Tibial nerve (tissue), 4 donors: ENCODE measurements around the gene LRRC3. TPM values are rescaled to one million over a fixed set of nuclear protein-coding genes. Genes with fewer than 3 reads are reported as not detected.

Experiments used
- DNase-seq, 2 donors: peaks; one replicate each; pipeline ENCODE4 v3.0.0-alpha.2; 2019; ENCODE audit warnings: low spot score in 2 of 2
- H3K27ac ChIP-seq, 4 donors: fragments of 200-600 bp; sonication (generic) in 3 of 4; one replicate each; pipeline ENCODE4 v1.5.1; 2017 to 2019; ENCODE audit warnings: mild to moderate bottlenecking in 1 of 4
- H3K27me3 ChIP-seq, 2 donors: fragments of 200-600 bp; sonication (generic) in 1 of 2; one replicate each; pipeline versions ENCODE4 v1.5.1 to v1.6.0; 2017 to 2019
- H3K36me3 ChIP-seq, 3 donors: fragments of 200-600 bp; sonication (generic); one replicate each; pipeline ENCODE4 v1.5.1; 2018 to 2019
- H3K4me1 ChIP-seq, 4 donors: fragments of 200-600 bp; sonication (generic) in 3 of 4; one replicate each; pipeline ENCODE4 v1.5.1; 2017 to 2019
- H3K4me3 ChIP-seq, 4 donors: fragments of 200-600 bp; sonication (generic) in 3 of 4; one replicate each; pipeline ENCODE4 v1.5.1; 2017 to 2019; ENCODE audit warnings: mild to moderate bottlenecking in 1 of 4, moderate library complexity in 1 of 4
- H3K9me3 ChIP-seq, 4 donors: fragments of 200-600 bp; sonication (generic) in 3 of 4; one replicate each; pipeline ENCODE4 v1.5.1; 2017 to 2019
- EP300 ChIP-seq, 2 donors: sonication (generic); formaldehyde crosslinking; IDR thresholded peaks; one replicate each; pipeline ENCODE4 v1.6.1; 2017; ENCODE audit warnings: antibody characterized with exemption in 2 of 2, mild to moderate bottlenecking in 1 of 2
- POLR2A ChIP-seq, 2 donors: fragments of 450-650 bp; IDR thresholded peaks; one replicate each; pipeline ENCODE4 v1.6.1; 2017; ENCODE audit warnings: antibody characterized with exemption in 2 of 2, mild to moderate bottlenecking in 2 of 2, moderate library complexity in 2 of 2
- WGBS, 2 donors: methylation state at CpG; one replicate each; pipeline ENCODE4 v1.1.5; 2018; 5-methylcytosine and 5-hydroxymethylcytosine counted together
- total RNA-seq, 4 donors: library from RNA; depleted of rRNA; stranded (reverse); fragments of >200 nt; gene quantifications; one replicate each; pipeline ENCODE4 v1.1.0, GENCODE V29; 2016
- TF ChIP-seq, protein P1 (sequence below), 5 experiments: fragments of 200-600 bp in 3 of 5; fragments of 450-650 bp in 2 of 5; sonication (generic) in 3 of 5; IDR thresholded peaks; one replicate each; pipeline ENCODE4 v1.5.1; 2016 to 2019; ENCODE audit warnings: antibody characterized with exemption in 5 of 5, mild to moderate bottlenecking in 3 of 5, moderate library complexity in 2 of 5

Gene LRRC3
- total RNA-seq, 4 donors from 2014 or later, result 2.0 to 8.0 (median 3.8) TPM

DNA sequence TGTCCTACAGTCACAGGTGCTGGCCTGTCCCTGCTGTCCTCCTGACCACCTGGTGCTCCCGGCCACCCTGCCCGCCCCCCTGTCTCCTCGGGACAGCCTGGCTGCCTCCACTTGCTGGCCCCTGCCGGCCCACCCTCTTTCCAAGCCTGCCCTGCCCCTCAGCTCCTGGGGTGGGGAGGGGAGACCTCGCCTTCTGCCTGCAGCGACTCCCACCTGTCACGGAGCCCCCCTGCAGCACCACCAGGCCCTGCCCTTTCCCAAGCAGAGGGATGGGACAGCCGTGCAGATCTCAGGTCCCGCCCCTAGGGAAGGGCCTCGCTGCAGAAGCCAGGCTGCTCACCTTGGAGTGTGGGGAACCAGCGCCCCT lies 7.5 kb downstream of the LRRC3 start:
- no peaks in the 10 kb centered on the region for H3K9me3 ChIP-seq
- 73 to 88% methylated on average over 11 of the region's 11 CpGs for WGBS, 2 donors
- peaks cover 0 to 8% (median 0%) of the 10 kb centered on the region in 3 donors for H3K36me3 ChIP-seq
- H3K4me1 ChIP-seq, result peaks cover 0 to 18% (median 0%) of the 10 kb centered on the region in 4 donors
- H3K27me3 ChIP-seq, result no peaks in the 10 kb centered on the region
- H3K27ac ChIP-seq, result no peak overlapping the region
- no peak for TF ChIP-seq POLR2A (IDR thresholded peaks at IDR 0.05)
- TF ChIP-seq EP300 (IDR thresholded peaks at IDR 0.05), result no peak
- TF ChIP-seq, protein P1, sequence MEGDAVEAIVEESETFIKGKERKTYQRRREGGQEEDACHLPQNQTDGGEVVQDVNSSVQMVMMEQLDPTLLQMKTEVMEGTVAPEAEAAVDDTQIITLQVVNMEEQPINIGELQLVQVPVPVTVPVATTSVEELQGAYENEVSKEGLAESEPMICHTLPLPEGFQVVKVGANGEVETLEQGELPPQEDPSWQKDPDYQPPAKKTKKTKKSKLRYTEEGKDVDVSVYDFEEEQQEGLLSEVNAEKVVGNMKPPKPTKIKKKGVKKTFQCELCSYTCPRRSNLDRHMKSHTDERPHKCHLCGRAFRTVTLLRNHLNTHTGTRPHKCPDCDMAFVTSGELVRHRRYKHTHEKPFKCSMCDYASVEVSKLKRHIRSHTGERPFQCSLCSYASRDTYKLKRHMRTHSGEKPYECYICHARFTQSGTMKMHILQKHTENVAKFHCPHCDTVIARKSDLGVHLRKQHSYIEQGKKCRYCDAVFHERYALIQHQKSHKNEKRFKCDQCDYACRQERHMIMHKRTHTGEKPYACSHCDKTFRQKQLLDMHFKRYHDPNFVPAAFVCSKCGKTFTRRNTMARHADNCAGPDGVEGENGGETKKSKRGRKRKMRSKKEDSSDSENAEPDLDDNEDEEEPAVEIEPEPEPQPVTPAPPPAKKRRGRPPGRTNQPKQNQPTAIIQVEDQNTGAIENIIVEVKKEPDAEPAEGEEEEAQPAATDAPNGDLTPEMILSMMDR (IDR thresholded peaks at IDR 0.05), result no peak
- no peak for DNase-seq
- H3K4me3 ChIP-seq, result no peak overlapping the region

DNA sequence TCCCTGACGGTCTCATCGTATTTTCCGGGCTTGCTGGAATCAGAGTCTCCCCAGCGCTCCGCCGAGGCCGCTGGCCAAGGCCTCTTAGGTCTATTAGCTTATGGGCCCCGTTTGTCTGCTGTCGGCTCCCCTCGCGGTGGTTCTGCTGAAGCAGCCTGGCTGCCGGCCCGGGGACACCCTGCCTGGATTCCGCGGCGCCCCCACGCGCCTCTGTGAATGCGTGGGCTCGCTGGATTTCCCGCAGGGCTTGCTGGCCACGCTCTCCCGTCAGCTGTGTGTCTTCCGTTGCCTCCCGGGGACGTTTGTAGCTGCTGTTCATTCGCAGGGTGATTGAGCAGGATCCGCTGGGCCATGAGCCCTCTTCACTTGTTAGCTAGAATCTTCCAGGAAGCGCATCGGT lies 8.4 kb downstream of the LRRC3 start:
- H3K4me1 ChIP-seq, result peaks cover 0 to 18% (median 0%) of the 10 kb centered on the region in 4 donors
- no peaks in the 10 kb centered on the region for H3K9me3 ChIP-seq
- TF ChIP-seq EP300 (IDR thresholded peaks at IDR 0.05) (no peak), POLR2A (IDR thresholded peaks at IDR 0.05) (no peak)
- TF ChIP-seq, protein P1 (IDR thresholded peaks at IDR 0.05), result no peak
- no peak for DNase-seq
- no peaks in the 10 kb centered on the region for H3K27me3 ChIP-seq
- peaks cover 0 to 5% (median 0%) of the 10 kb centered on the region in 3 donors for H3K36me3 ChIP-seq
- H3K27ac ChIP-seq, result no peak overlapping the region
- 43 to 53% methylated on average over 21 to 28 of the region's 30 CpGs for WGBS, 2 donors
- no peak overlapping the region for H3K4me3 ChIP-seq

DNA sequence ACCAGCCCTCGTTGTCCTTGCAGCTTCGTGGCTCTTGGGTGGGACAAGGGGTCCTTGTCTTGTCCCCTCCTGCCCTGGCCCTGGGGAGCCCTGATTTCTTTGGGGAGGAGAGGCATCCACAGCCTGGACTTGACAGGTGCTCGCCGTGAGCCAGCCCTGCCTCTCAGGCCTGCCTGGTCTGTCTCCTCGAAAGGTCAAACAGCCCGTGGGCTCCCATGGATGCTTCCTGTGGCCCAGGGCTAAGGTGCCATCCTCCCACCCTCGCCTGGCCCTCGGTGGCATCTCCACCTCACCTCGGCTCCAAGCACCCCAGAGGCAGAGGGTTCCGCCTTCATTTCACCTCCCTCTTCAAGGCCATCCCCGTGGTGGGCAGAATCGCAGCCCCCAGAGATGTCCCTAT lies 9.0 kb downstream of the LRRC3 start:
- H3K9me3 ChIP-seq, result no peaks in the 10 kb centered on the region
- no peak overlapping the region for H3K27ac ChIP-seq
- TF ChIP-seq EP300 (IDR thresholded peaks at IDR 0.05), result no peak
- TF ChIP-seq, protein P1 (IDR thresholded peaks at IDR 0.05), result no peak
- TF ChIP-seq POLR2A (IDR thresholded peaks at IDR 0.05), result no peak
- 75 to 85% methylated on average over 12 of the region's 12 CpGs for WGBS, 2 donors
- H3K36me3 ChIP-seq, result peaks cover 0 to 5% (median 0%) of the 10 kb centered on the region in 3 donors
- no peak overlapping the region for H3K4me3 ChIP-seq
- peaks cover 0 to 18% (median 0%) of the 10 kb centered on the region in 4 donors for H3K4me1 ChIP-seq
- DNase-seq, result no peak
- H3K27me3 ChIP-seq, result no peaks in the 10 kb centered on the region

DNA sequence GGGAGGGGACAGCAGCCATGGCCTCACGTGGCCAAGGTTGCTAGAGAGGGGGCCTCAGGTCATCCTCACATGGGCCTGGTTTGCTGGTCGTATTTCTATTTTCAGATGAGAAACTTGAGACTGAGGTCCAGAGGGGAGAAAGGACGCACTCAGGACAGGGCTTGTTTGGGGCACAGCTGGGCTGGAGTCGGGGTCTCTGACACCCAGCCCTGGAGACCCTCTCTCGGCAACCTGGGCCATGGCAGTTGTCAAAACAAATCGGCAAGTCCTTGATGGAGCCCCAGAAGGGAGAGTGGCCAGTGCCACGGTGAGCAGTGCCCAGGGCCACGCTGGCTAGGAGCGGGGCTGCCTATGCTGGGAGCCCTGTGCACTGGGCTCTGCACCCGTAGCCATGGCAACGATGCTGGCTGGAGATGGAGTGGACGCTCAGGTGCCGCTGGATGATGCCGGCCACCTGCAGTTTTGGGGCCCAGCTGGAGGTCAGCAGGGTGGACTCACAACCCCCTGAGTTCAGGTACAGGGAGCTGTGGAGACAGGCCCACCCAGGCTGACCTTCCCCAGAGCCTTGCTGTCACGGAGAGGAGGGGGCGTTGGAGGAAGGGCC lies 11.1 kb downstream of the LRRC3 start:
- Histone ChIP-seq H3K27me3 (no peaks in the 10 kb centered on the region), H3K27ac (no peak overlapping the region), H3K36me3 (no peaks in the 10 kb centered on the region), H3K4me3 (no peak overlapping the region), H3K4me1 (peaks cover 0 to 9% (median 0%) of the 10 kb centered on the region in 4 donors), H3K9me3 (no peaks in the 10 kb centered on the region)
- TF ChIP-seq, protein P1 (IDR thresholded peaks at IDR 0.05), result no peak
- TF ChIP-seq POLR2A (IDR thresholded peaks at IDR 0.05), result no peak
- no peak for TF ChIP-seq EP300 (IDR thresholded peaks at IDR 0.05)
- 85 to 88% methylated on average over 15 to 16 of the region's 16 CpGs for WGBS, 2 donors
- DNase-seq, result no peak

DNA sequence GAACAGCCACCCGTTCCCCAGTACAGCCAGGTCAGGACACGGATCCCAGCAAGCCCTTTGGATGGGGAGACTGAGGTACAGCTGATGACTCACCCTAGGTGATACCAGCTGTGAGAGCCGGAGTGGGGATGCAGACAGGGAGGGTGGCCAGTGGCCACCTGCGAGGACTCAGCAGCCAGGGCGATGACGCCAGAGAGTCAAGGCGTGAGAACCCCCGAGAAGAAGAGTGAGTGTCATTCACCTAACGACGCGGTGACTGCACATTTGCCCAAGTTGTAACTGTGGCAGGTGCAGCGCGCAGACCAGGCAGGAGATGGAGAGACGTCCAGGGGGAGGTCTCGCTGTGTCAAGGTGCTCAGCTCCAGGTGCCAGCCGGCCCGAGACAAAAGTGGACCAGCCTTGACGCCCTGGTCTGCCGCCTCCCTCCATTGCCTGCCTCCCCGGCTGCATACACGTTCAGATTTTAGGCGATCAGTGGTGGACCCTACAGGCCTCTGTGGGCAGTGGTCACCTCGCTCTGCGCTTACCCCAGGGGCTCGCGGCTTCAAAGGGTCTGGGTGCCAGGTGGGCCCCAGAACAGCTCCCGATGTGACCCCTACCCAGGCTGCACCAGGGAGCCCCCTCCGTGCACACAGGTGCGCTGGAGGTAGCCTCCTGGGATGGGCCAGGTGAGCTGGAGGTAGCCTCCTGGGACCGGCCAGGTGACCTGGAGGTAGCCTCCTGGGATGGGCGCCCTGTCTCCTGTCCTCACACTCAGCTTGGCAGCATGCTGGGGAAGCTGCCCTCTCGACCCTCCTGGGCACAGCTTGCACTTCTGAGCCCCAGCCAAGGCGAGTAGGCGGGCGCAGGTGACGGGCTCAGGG lies 11.9 kb downstream of the LRRC3 start:
- Histone ChIP-seq H3K4me1 (peaks cover 0 to 4% (median 0%) of the 10 kb centered on the region in 4 donors), H3K4me3 (no peak overlapping the region), H3K36me3 (no peaks in the 10 kb centered on the region), H3K9me3 (no peaks in the 10 kb centered on the region), H3K27me3 (no peaks in the 10 kb centered on the region), H3K27ac (no peak overlapping the region)
- TF ChIP-seq, protein P1 (IDR thresholded peaks at IDR 0.05), result no peak
- TF ChIP-seq EP300 (IDR thresholded peaks at IDR 0.05), result no peak
- TF ChIP-seq POLR2A (IDR thresholded peaks at IDR 0.05), result no peak
- 93 to 95% methylated on average over 29 to 32 of the region's 36 CpGs for WGBS, 2 donors
- DNase-seq, result no peak
